Lung (tissue), 12 donors: Measurements from ENCODE around the gene INHBA. TPM values are rescaled to one million over a fixed set of nuclear protein-coding genes. Genes with fewer than 3 reads are reported as not detected.

Experiments
- ATAC-seq: fragments of 200-7000 bp; cut with Tn5 transposase; one replicate; pipeline ENCODE4 v1.9.1; 2020; ENCODE audit warnings: moderate number of reproducible peaks; ENCODE audit not compliant: insufficient read depth, low FRiP score
- DNase-seq, 3 donors: peaks; one replicate each; pipeline ENCODE4 v3.0.0-alpha.2; 2013 to 2017
- H3K27ac ChIP-seq, 2 donors: one replicate each; pipeline ENCODE4 v1.5.1; 2013; ENCODE audit warnings: mild to moderate bottlenecking in 2 of 2, moderate library complexity in 2 of 2, control low read depth in 1 of 2, inconsistent platforms in 1 of 2, low read depth in 1 of 2, low read length in 1 of 2
- H3K27me3 ChIP-seq, 3 donors: one replicate each; pipeline ENCODE4 v1.5.1; 2013; ENCODE audit warnings: low read length in 2 of 3; ENCODE audit not compliant: control insufficient read depth in 3 of 3, insufficient read depth in 3 of 3
- H3K36me3 ChIP-seq, 4 donors: one replicate each; pipeline ENCODE4 v1.5.1; 2013; ENCODE audit warnings: low read length in 4 of 4, mild to moderate bottlenecking in 1 of 4, moderate library complexity in 1 of 4; ENCODE audit not compliant: control insufficient read depth in 4 of 4, insufficient read depth in 4 of 4
- H3K4me1 ChIP-seq, 5 donors: one replicate each; pipeline ENCODE4 v1.5.1; 2013; ENCODE audit warnings: low read length in 5 of 5, mild to moderate bottlenecking in 2 of 5, moderate library complexity in 1 of 5; ENCODE audit not compliant: control insufficient read depth in 5 of 5, insufficient read depth in 5 of 5
- H3K4me3 ChIP-seq: one replicate; pipeline ENCODE4 v1.5.1; 2013; ENCODE audit warnings: mild to moderate bottlenecking, control low read depth, moderate library complexity
- H3K9ac ChIP-seq, 2 donors: one replicate each; pipeline ENCODE4 v1.5.1; 2013; ENCODE audit warnings: low read length in 2 of 2, control low read depth in 1 of 2; ENCODE audit not compliant: insufficient read depth in 1 of 2
- H3K9me3 ChIP-seq, 4 donors: one replicate each; pipeline ENCODE4 v1.5.1; 2013; ENCODE audit warnings: low read length in 3 of 4, mild to moderate bottlenecking in 1 of 4, moderate library complexity in 1 of 4; ENCODE audit not compliant: control insufficient read depth in 4 of 4, insufficient read depth in 3 of 4
- CTCF ChIP-seq: IDR thresholded peaks from 2 replicates; pipeline ENCODE4 v1.5.1; 2012; ENCODE audit warnings: mild to moderate bottlenecking; ENCODE audit errors: control extremely low read depth, extremely low read depth
- WGBS, 2 donors: extraction: QIAGEN DNeasy Blood & Tissue Kit; methylation state at CpG; one replicate each; pipeline ENCODE4 v1.1.7; 2013; 5-methylcytosine and 5-hydroxymethylcytosine counted together
- polyA plus RNA-seq, 2 donors: library from polyadenylated mRNA; stranded (reverse); fragments of 200-250 nt; gene quantifications; one replicate each; pipeline ENCODE4 v1.2.1, GENCODE V29; 2013
- total RNA-seq, 2 donors: library from RNA; depleted of rRNA in 1 of 2; stranded (reverse); fragments of >200 nt in 1 of 2; gene quantifications; one replicate each; pipeline ENCODE4 v1.2.1, GENCODE V29; 2014 to 2021
- donor health status: control.
- donor health status: control.
- donor health status: Bipolar disorder and iron deficiency.
- donor health status: healthy.
- donor health status: DM: yes; HTN: yes; CAD: no.

The INHBA gene
- total and polyA plus RNA-seq, 4 donors, result 1.6 to 23.2 (median 5.3) TPM

GRCh38 chr7:41706228-41706930, 3.5 kb upstream of the INHBA start:
- Histone ChIP-seq H3K4me1 (peaks cover 0 to 11% (median 4%) of the 10 kb centered on the region in 5 donors), H3K27me3 (peaks cover 0 to 34% (median 29%) of the 10 kb centered on the region in 3 donors), H3K9me3 (no peaks in the 10 kb centered on the region), H3K27ac (peak overlapping the region in 1 of 2 donors; percentile 7), H3K9ac (no peak overlapping the region), H3K4me3 (no peak overlapping the region), H3K36me3 (no peaks in the 10 kb centered on the region)
- 76 to 86% methylated on average over 18 of the region's 18 CpGs for WGBS, 2 donors
- ATAC-seq (no peak), DNase-seq (no peak)
- no peak for TF ChIP-seq CTCF

GRCh38 chr7:41705109-41705901, 2.4 kb upstream of the INHBA start:
- TF ChIP-seq CTCF, result peak; percentile 23
- peak; percentile 96 for ATAC-seq
- peak overlapping the region; percentile 20 for H3K4me3 ChIP-seq
- DNase-seq, result peak; percentile 78 to 86 (median 83)
- peaks cover 0 to 19% (median 4%) of the 10 kb centered on the region in 5 donors for H3K4me1 ChIP-seq
- H3K9ac ChIP-seq, result peak overlapping the region; percentile 42 to 53
- H3K9me3 ChIP-seq, result no peaks in the 10 kb centered on the region
- peaks cover 0 to 42% (median 40%) of the 10 kb centered on the region in 3 donors for H3K27me3 ChIP-seq
- no peaks in the 10 kb centered on the region for H3K36me3 ChIP-seq
- WGBS, 2 donors, result 1 to 2% methylated on average over 42 of the region's 42 CpGs
- H3K27ac ChIP-seq, result peak overlapping the region in 1 of 2 donors; percentile 81

DNA sequence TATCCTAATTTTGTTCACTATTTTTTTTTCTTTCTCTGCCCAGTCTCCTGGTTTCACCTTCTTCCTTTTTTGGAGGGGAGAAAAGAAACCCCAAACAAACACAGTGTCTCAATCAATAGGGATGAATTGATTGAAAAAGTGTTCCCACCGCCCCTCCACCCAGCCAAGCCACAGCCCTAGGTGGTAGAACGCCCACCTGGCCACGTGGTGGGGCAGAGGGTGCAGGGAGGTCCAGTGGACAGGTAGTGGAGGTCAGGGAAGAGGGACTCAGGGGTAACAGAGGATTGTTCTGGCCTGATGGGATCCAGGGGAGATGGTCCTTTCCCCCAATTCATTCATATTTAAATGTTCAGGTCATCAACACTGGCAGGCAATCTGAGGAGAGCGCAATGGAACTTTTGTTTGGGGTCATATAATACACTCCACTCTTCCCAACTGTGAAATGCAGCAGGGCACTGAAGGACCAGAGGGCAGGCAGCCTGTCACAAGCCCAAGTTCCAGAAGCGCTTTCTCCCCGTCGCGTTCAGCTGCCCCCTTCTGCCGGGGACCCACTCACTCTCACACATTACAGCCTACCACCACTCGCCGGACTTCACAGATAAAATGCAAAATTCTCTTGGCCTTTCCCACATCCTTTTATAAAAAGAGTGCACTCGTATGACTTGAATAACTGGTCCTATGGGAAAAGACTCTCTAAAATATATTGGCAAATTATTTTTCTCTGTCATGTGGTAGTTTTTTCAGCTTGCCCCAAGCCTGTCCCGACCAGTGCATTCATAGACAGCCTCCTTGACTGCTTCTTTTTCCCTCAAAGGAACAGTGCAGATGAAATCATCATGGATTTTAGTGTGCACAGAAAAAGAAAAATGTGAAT, 1.6 kb downstream of the INHBA start:
- 46 to 68% methylated on average over 13 of the region's 13 CpGs for WGBS, 2 donors
- no peaks in the 10 kb centered on the region for H3K9me3 ChIP-seq
- ATAC-seq, result no peak
- no peak for TF ChIP-seq CTCF
- H3K27me3 ChIP-seq, result peaks cover 0 to 65% (median 64%) of the 10 kb centered on the region in 3 donors
- peaks cover 0 to 37% (median 6%) of the 10 kb centered on the region in 5 donors for H3K4me1 ChIP-seq
- no peaks in the 10 kb centered on the region for H3K36me3 ChIP-seq
- no peak overlapping the region for H3K9ac ChIP-seq
- no peak overlapping the region for H3K4me3 ChIP-seq
- H3K27ac ChIP-seq, result peak overlapping the region in 1 of 2 donors; percentile 17
- DNase-seq, result no peak
